ENCODE measurements around the gene DNAH8. TPM values are rescaled to one million over a fixed set of nuclear protein-coding genes. Genes with fewer than 3 reads are reported as not detected.

Gene DNAH8
- total RNA-seq, 1 donor from 2014 or later: 0.05 TPM

GRCh38 chr6:38803129-38803528 lies 88.0 kb downstream of the DNAH8 start:
- H3K4me3 Mint-ChIP-seq (ENCODE audit: unreplicated experiment): no peak overlapping the region
- DNase-seq (ENCODE audit: low spot score): no peak
- no peaks in the 10 kb centered on the region for H3K9me3 Mint-ChIP-seq (ENCODE audit: low read depth)
- H3K36me3 Mint-ChIP-seq (ENCODE audit: low read depth): peaks cover 2% of the 10 kb centered on the region
- TF ChIP-seq CTCF (IDR thresholded peaks at IDR 0.05): no peak
- peaks cover 22% of the 10 kb centered on the region for H3K27me3 Mint-ChIP-seq (ENCODE audit: low read depth)
- no peaks in the 10 kb centered on the region for H3K4me1 Mint-ChIP-seq (ENCODE audit: low read depth)
- no peak overlapping the region for H3K27ac Mint-ChIP-seq (ENCODE audit: unreplicated experiment)

GRCh38 chr6:38804358-38804757 lies 89.2 kb downstream of the DNAH8 start:
- Mint-ChIP-seq H3K27ac (ENCODE audit: unreplicated experiment) (no peak overlapping the region), H3K36me3 (ENCODE audit: low read depth) (peaks cover 2% of the 10 kb centered on the region), H3K9me3 (ENCODE audit: low read depth) (no peaks in the 10 kb centered on the region), H3K27me3 (ENCODE audit: low read depth) (peaks cover 19% of the 10 kb centered on the region), H3K4me3 (ENCODE audit: unreplicated experiment) (no peak overlapping the region), H3K4me1 (ENCODE audit: low read depth) (no peaks in the 10 kb centered on the region)
- no peak for DNase-seq (ENCODE audit: low spot score)
- no peak for TF ChIP-seq CTCF (IDR thresholded peaks at IDR 0.05)

GRCh38 chr6:38805127-38805655 lies 90.1 kb downstream of the DNAH8 start:
- peak; percentile 72 for TF ChIP-seq CTCF (IDR thresholded peaks at IDR 0.05)
- H3K27me3 Mint-ChIP-seq (ENCODE audit: low read depth): peaks cover 19% of the 10 kb centered on the region
- no peaks in the 10 kb centered on the region for H3K9me3 Mint-ChIP-seq (ENCODE audit: low read depth)
- H3K36me3 Mint-ChIP-seq (ENCODE audit: low read depth): no peaks in the 10 kb centered on the region
- H3K4me1 Mint-ChIP-seq (ENCODE audit: low read depth): no peaks in the 10 kb centered on the region
- no peak overlapping the region for H3K4me3 Mint-ChIP-seq (ENCODE audit: unreplicated experiment)
- H3K27ac Mint-ChIP-seq (ENCODE audit: unreplicated experiment): no peak overlapping the region
- no peak for DNase-seq (ENCODE audit: low spot score)

- no peak for DNase-seq (ENCODE audit: low spot score)
- no peak overlapping the region for H3K4me3 Mint-ChIP-seq (ENCODE audit: unreplicated experiment)
- H3K4me1 Mint-ChIP-seq (ENCODE audit: low read depth): no peaks in the 10 kb centered on the region
- no peak overlapping the region for H3K27ac Mint-ChIP-seq (ENCODE audit: unreplicated experiment)
- peaks cover 19% of the 10 kb centered on the region for H3K27me3 Mint-ChIP-seq (ENCODE audit: low read depth)
- H3K9me3 Mint-ChIP-seq (ENCODE audit: low read depth): no peaks in the 10 kb centered on the region
- no peaks in the 10 kb centered on the region for H3K36me3 Mint-ChIP-seq (ENCODE audit: low read depth)
- no peak for TF ChIP-seq CTCF (IDR thresholded peaks at IDR 0.05)
Measured at GRCh38 chr6:38805692-38806091, 90.6 kb downstream of the DNAH8 start.

- no peaks in the 10 kb centered on the region for H3K4me1 Mint-ChIP-seq (ENCODE audit: low read depth)
- no peak for DNase-seq (ENCODE audit: low spot score)
- no peaks in the 10 kb centered on the region for H3K9me3 Mint-ChIP-seq (ENCODE audit: low read depth)
- H3K27me3 Mint-ChIP-seq (ENCODE audit: low read depth): peaks cover 19% of the 10 kb centered on the region
- no peak overlapping the region for H3K27ac Mint-ChIP-seq (ENCODE audit: unreplicated experiment)
- H3K36me3 Mint-ChIP-seq (ENCODE audit: low read depth): no peaks in the 10 kb centered on the region
- no peak overlapping the region for H3K4me3 Mint-ChIP-seq (ENCODE audit: unreplicated experiment)
- no peak for TF ChIP-seq CTCF (IDR thresholded peaks at IDR 0.05)
Measured at GRCh38 chr6:38806271-38806670, 91.2 kb downstream of the DNAH8 start.

Data from chondrocyte (in vitro differentiated cells).